ENCODE data around the gene TCF4. TPM values are rescaled to one million over a fixed set of nuclear protein-coding genes. Genes with fewer than 3 reads are reported as not detected.

Gene TCF4
- total and polyA plus RNA-seq, 2 experiments from 2014 or later: 77.7 to 89.2 TPM

GRCh38 chr18:55256226-55256928 lies 331.6 kb downstream of the TCF4 start:
- H3K4me3 Mint-ChIP-seq: no peak overlapping the region
- H3K79me2 ChIP-seq (replicated peaks; ENCODE audit: insufficient read depth): no peaks in the 10 kb centered on the region
- H3K27me3 Mint-ChIP-seq (ENCODE audit: insufficient read depth, low read depth, poor library complexity): peaks cover 8% of the 10 kb centered on the region
- no peaks in the 10 kb centered on the region for H3F3A ChIP-seq (replicated peaks; ENCODE audit: low read depth)
- no peaks in the 10 kb centered on the region for H4K20me1 ChIP-seq (replicated peaks; ENCODE audit: insufficient read depth)
- no peaks in the 10 kb centered on the region; the same call in 2 of the 3 replicates for H3K9me3 Mint-ChIP-seq
- no peaks in the 10 kb centered on the region for H3K9me2 ChIP-seq (ENCODE audit: insufficient read depth)
- H2AFZ ChIP-seq: no peak overlapping the region
- TF ChIP-seq EZH2 (IDR thresholded peaks at IDR 0.05; ENCODE audit: low read depth, unreplicated experiment): no peak
- TF ChIP-seq CTCF (conservative IDR thresholded peaks at IDR 0.05; ENCODE audit: low read depth in 2 of 2): no peak
- TF ChIP-seq REST (IDR thresholded peaks at IDR 0.05; ENCODE audit: unreplicated experiment): no peak
- TF ChIP-seq ZNF462 (CRISPR knock-in tag; IDR thresholded peaks at IDR 0.05): no peak
- no peak for TF ChIP-seq NANOG (IDR thresholded peaks at IDR 0.05; ENCODE audit: borderline replicate concordance)
- no peak for TF ChIP-seq ZNF331 (CRISPR knock-in tag; IDR thresholded peaks at IDR 0.05; ENCODE audit: low read depth)
- TF ChIP-seq STAT1 (IDR thresholded peaks at IDR 0.05; ENCODE audit: unreplicated experiment): no peak
- TF ChIP-seq ETS1 (IDR thresholded peaks at IDR 0.05): no peak
- TF ChIP-seq JUNB (IDR thresholded peaks at IDR 0.05; ENCODE audit: unreplicated experiment): no peak
- TF ChIP-seq ZNF114 (CRISPR knock-in tag; IDR thresholded peaks at IDR 0.05): no peak
- H3K27ac ChIP-seq (ENCODE audit: low read depth): no peak overlapping the region
- H3K4me2 ChIP-seq: no peak overlapping the region
- no peak overlapping the region for H3K4me3 ChIP-seq
- 0 out of 2 replicates have a peak, but pooled peaks cover 4% of the 10 kb centered on the region for H3K36me3 ChIP-seq (ENCODE audit: insufficient read depth)
- no peaks in the 10 kb centered on the region for H3K27me3 ChIP-seq (ENCODE audit: insufficient read depth)
- H3K4me1 Mint-ChIP-seq: peaks cover 16% of the 10 kb centered on the region
- peaks cover 11% of the 10 kb centered on the region for H3K4me1 ChIP-seq (ENCODE audit: insufficient read depth)
- ATAC-seq (no peak), DNase-seq (ENCODE audit: low spot score) (no peak)
- peaks cover 48% of the 10 kb centered on the region; the same call in 2 of the 3 replicates for H3K36me3 Mint-ChIP-seq (ENCODE audit: low read depth)
- H3K27ac Mint-ChIP-seq: no peak overlapping the region

Measured in GM23338 (cell line).